Measurements from ENCODE around the gene VPREB1. TPM values are rescaled to one million over a fixed set of nuclear protein-coding genes. Genes with fewer than 3 reads are reported as not detected.

The VPREB1 gene
- total RNA-seq, 4 donors from 2014 or later: 2.6 TPM; not detected in 3

GRCh38 chr22:22239311-22239939, 5.2 kb upstream of the VPREB1 start:
- Histone ChIP-seq H3K36me3 (no peaks in the 10 kb centered on the region), H3K27ac (no peak overlapping the region), H3K9me3 (no peaks in the 10 kb centered on the region), H3K4me1 (no peaks in the 10 kb centered on the region), H3K4me3 (no peak overlapping the region), H3K27me3 (no peaks in the 10 kb centered on the region)
- no peak for DNase-seq
- intact Hi-C loops (cut with DNase I; ENCODE audit: low total_unique reads): no loop called here
- TF ChIP-seq CTCF (IDR thresholded peaks at IDR 0.05): no peak
- TF ChIP-seq POLR2A (IDR thresholded peaks at IDR 0.05): no peak

- intact Hi-C loops (cut with DNase I; ENCODE audit: low total_unique reads): no loop called here
- TF ChIP-seq CTCF (IDR thresholded peaks at IDR 0.05) (no peak), POLR2A (IDR thresholded peaks at IDR 0.05) (no peak)
These were observed 3.1 kb upstream of the VPREB1 start for GRCh38 chr22:22241554-22241898.

GRCh38 chr22:22242488-22242887, 2.1 kb upstream of the VPREB1 start:
- Histone ChIP-seq H3K36me3 (no peaks in the 10 kb centered on the region), H3K4me1 (no peaks in the 10 kb centered on the region), H3K9me3 (no peaks in the 10 kb centered on the region), H3K27me3 (no peaks in the 10 kb centered on the region), H3K27ac (no peak overlapping the region), H3K4me3 (no peak overlapping the region)
- TF ChIP-seq POLR2A (IDR thresholded peaks at IDR 0.05) (no peak), CTCF (IDR thresholded peaks at IDR 0.05) (no peak)
- intact Hi-C loops (cut with DNase I; ENCODE audit: low total_unique reads): no loop called here
- DNase-seq: no peak

More at GRCh38 chr22:22241554-22241898, 3.1 kb upstream of the VPREB1 start:
- H3K27me3 ChIP-seq: no peaks in the 10 kb centered on the region
- no peaks in the 10 kb centered on the region for H3K9me3 ChIP-seq
- H3K27ac ChIP-seq: no peak overlapping the region
- no peaks in the 10 kb centered on the region for H3K4me1 ChIP-seq
- DNase-seq: no peak
- H3K4me3 ChIP-seq: no peak overlapping the region
- H3K36me3 ChIP-seq: no peaks in the 10 kb centered on the region

- H3K4me3 ChIP-seq: no peak overlapping the region
- no peaks in the 10 kb centered on the region for H3K4me1 ChIP-seq
- TF ChIP-seq CTCF (IDR thresholded peaks at IDR 0.05): no peak
- H3K9me3 ChIP-seq: no peaks in the 10 kb centered on the region
- no peak for DNase-seq
- H3K27ac ChIP-seq: no peak overlapping the region
- no peaks in the 10 kb centered on the region for H3K36me3 ChIP-seq
- H3K27me3 ChIP-seq: no peaks in the 10 kb centered on the region
- intact Hi-C loops (cut with DNase I; ENCODE audit: low total_unique reads): no loop called here
These were observed 1.4 kb upstream of the VPREB1 start for GRCh38 chr22:22243033-22243680.

- Histone ChIP-seq H3K27me3 (no peaks in the 10 kb centered on the region), H3K9me3 (no peaks in the 10 kb centered on the region), H3K4me3 (no peak overlapping the region), H3K27ac (no peak overlapping the region), H3K36me3 (no peaks in the 10 kb centered on the region), H3K4me1 (no peaks in the 10 kb centered on the region)
- TF ChIP-seq POLR2A (IDR thresholded peaks at IDR 0.05): no peak
- TF ChIP-seq CTCF (IDR thresholded peaks at IDR 0.05): no peak
- no peak for DNase-seq
- intact Hi-C loops (cut with DNase I; ENCODE audit: low total_unique reads): no loop called here
These were observed 797 bp downstream of the VPREB1 start for GRCh38 chr22:22245256-22245909.
